Type B pancreatic cell (in vitro differentiated cells): ENCODE data around the gene ZGLP1. TPM values are rescaled to one million over a fixed set of nuclear protein-coding genes. Genes with fewer than 3 reads are reported as not detected.

Source experiments
- DNase-seq: peaks from one replicate; pipeline ENCODE4 v3.0.0; 2021; ENCODE audit warnings: mixed read lengths; ENCODE audit not compliant: unreplicated experiment; ENCODE audit errors: extremely low spot score
- H3K27ac Mint-ChIP-seq: 2 replicates; pipeline ENCODE4 v1.8.0; 2021; ENCODE audit warnings: mild to moderate bottlenecking, mixed read lengths
- H3K27me3 Mint-ChIP-seq: 2 replicates; pipeline ENCODE4 v1.8.0; 2021; ENCODE audit warnings: mixed read lengths
- H3K36me3 Mint-ChIP-seq: 2 replicates; pipeline ENCODE4 v1.8.0; 2021; ENCODE audit warnings: mixed read lengths
- H3K4me1 Mint-ChIP-seq: one replicate; pipeline ENCODE4 v1.8.0; 2021; ENCODE audit warnings: mixed read lengths; ENCODE audit not compliant: unreplicated experiment
- H3K4me3 Mint-ChIP-seq: 2 replicates; pipeline ENCODE4 v1.8.0; 2021; ENCODE audit warnings: mild to moderate bottlenecking, mixed read lengths
- H3K9me3 Mint-ChIP-seq: 2 replicates; pipeline ENCODE4 v1.8.0; 2021; ENCODE audit warnings: mixed read lengths
- CTCF ChIP-seq: fragments of 200-600 bp; sonication (generic); conservative IDR thresholded peaks from 2 replicates; pipeline ENCODE4 v1.5.0; 2021; ENCODE audit warnings: antibody characterized with exemption, mild to moderate bottlenecking
- total RNA-seq: library from RNA; stranded (reverse); gene quantifications from 2 replicates; pipeline ENCODE4 v1.2.1, GENCODE V29; 2021; ENCODE audit warnings: low replicate concordance

Gene ZGLP1
- total RNA-seq, 1 donor from 2014 or later, result 17.0 TPM

GRCh38 chr19:10317045-10317856 is 7.6 kb upstream of the ZGLP1 start:
- Mint-ChIP-seq H3K9me3 (no peaks in the 10 kb centered on the region), H3K4me1 (peaks cover 14% of the 10 kb centered on the region), H3K27me3 (no peaks in the 10 kb centered on the region), H3K27ac (no peak overlapping the region), H3K36me3 (peaks cover 17% of the 10 kb centered on the region), H3K4me3 (no peak overlapping the region)
- TF ChIP-seq CTCF, result no peak
- no peak for DNase-seq

- no peak for TF ChIP-seq CTCF
- Mint-ChIP-seq H3K9me3 (no peaks in the 10 kb centered on the region), H3K27me3 (no peaks in the 10 kb centered on the region), H3K4me1 (peaks cover 14% of the 10 kb centered on the region), H3K36me3 (peaks cover 11% of the 10 kb centered on the region), H3K4me3 (peak overlapping the region; percentile 93), H3K27ac (peak overlapping the region; percentile 52)
- no peak for DNase-seq
Observed at GRCh38 chr19:10316229-10317044, 6.8 kb upstream of the ZGLP1 start.

- Mint-ChIP-seq H3K27ac (peak within 1 kb of the TSS; percentile 63), H3K4me3 (peak within 1 kb of the TSS; percentile 93), H3K9me3 (no peaks in the 10 kb centered on the region), H3K4me1 (peaks cover 14% of the 10 kb centered on the region), H3K36me3 (peaks cover 11% of the 10 kb centered on the region), H3K27me3 (no peaks in the 10 kb centered on the region)
- TF ChIP-seq CTCF, result no peak
- DNase-seq, result peak; percentile 92
Observed at GRCh38 chr19:10315335-10316214, 6.0 kb upstream of the ZGLP1 start, which contains the start of gene FDX2. FDX2 (minus strand) TSS chr19:10316015; CDS start chr19:10315996, 19 bp downstream.

GRCh38 chr19:10306327-10306726 is 3.3 kb downstream of the ZGLP1 start:
- no peak for DNase-seq
- no peak for TF ChIP-seq CTCF
- Mint-ChIP-seq H3K9me3 (no peaks in the 10 kb centered on the region), H3K27me3 (peaks cover 10% of the 10 kb centered on the region), H3K4me1 (no peaks in the 10 kb centered on the region), H3K4me3 (no peak overlapping the region), H3K36me3 (no peaks in the 10 kb centered on the region), H3K27ac (no peak overlapping the region)

- peaks cover 13% of the 10 kb centered on the region for H3K27me3 Mint-ChIP-seq
- no peak overlapping the region for H3K4me3 Mint-ChIP-seq
- no peak overlapping the region for H3K27ac Mint-ChIP-seq
- H3K4me1 Mint-ChIP-seq, result no peaks in the 10 kb centered on the region
- no peaks in the 10 kb centered on the region for H3K9me3 Mint-ChIP-seq
- TF ChIP-seq CTCF, result no peak
- no peak for DNase-seq
- H3K36me3 Mint-ChIP-seq, result no peaks in the 10 kb centered on the region
Observed at GRCh38 chr19:10305139-10305806, 4.3 kb downstream of the ZGLP1 start.
